Measurements from ENCODE around the gene CUBN. TPM values are rescaled to one million over a fixed set of nuclear protein-coding genes. Genes with fewer than 3 reads are reported as not detected.

CUBN gene
- total and polyA plus RNA-seq, 2 experiments from 2014 or later = 0.41 to 0.65 TPM

DNA sequence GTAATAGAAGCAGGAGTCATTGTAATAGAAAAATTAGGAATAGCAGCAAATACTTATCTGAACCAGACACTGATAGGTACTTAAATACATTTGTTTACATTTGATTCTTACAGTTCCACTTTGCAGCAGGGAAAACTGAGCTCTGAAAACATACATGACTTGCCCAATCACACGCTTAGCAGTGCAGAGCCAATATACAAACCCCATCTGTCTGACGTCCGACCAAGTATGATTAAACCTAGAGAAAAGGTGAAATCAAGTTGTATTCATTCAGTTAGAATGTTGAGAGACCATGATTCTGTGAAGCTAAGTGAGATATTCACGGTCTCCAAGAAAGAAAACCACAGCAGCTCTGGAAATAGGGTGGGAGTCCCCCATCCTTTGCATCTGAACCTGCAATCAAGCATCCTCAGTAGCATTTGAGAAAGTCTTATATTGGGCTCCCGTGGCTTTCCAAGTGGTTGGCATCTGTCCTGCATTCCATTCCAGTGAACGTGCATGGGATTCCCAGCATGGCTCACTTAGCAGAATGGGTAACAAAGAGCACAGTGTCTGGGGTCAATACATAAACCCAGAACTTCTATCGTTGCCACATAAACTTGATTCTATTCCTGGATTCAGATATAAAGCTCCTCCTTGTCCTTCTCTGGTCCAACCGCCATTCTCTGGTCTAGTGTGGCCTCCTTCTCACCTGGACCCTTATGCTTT lies 163.7 kb downstream of the CUBN start:
- Histone ChIP-seq H3K79me2 (ENCODE audit: insufficient read depth) (no peaks in the 10 kb centered on the region), H4K20me1 (ENCODE audit: insufficient read depth) (no peaks in the 10 kb centered on the region), H3K9me3 (ENCODE audit: low read depth) (no peaks in the 10 kb centered on the region), H3K9ac (peak overlapping the region; percentile 64), H2AFZ (no peak overlapping the region), H3K27me3 (replicated peaks; ENCODE audit: insufficient read depth) (no peaks in the 10 kb centered on the region), H3F3A (ENCODE audit: insufficient read depth) (peaks cover 42% of the 10 kb centered on the region), H3K4me3 (no peak overlapping the region), H3K27ac (peak overlapping the region; percentile 68), H3K4me2 (ENCODE audit: unreplicated experiment) (peak overlapping the region; percentile 89), H3K9me2 (ENCODE audit: insufficient read depth) (no peaks in the 10 kb centered on the region), H3K36me3 (ENCODE audit: low read depth) (no peaks in the 10 kb centered on the region), H3K4me1 (ENCODE audit: insufficient read depth) (peaks cover 40% of the 10 kb centered on the region)
- in situ Hi-C loops (cut with MboI) = no loop called here
- DNase-seq = peak; percentile 92
- TF ChIP-seq EZH2 (IDR thresholded peaks at IDR 0.05; ENCODE audit: insufficient read depth, poor library complexity, severe bottlenecking) = no peak
- TF ChIP-seq EZH2phosphoT487 (IDR thresholded peaks at IDR 0.05; ENCODE audit: insufficient read depth, low read depth) = no peak
- 36 to 38% methylated on average over 8 of the region's 8 CpGs for WGBS, 2 experiments (ENCODE audit: low coverage in 1 of 2, low lambda C conversion rate in 2 of 2, missing lambda C conversion rate in 2 of 2)

DNA sequence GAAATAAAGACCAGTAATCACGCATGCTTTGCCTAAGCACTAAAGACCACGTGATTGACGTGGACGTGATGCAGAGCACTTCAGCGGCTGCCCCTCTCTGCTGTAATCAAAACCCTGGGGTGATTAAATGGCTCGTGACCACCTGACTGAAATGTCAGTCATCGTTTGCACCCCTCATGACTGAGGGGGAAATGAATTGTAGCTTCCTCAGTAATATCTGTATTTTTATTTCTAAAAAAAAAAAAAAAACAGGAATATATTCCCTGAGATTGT lies 164.3 kb downstream of the CUBN start:
- Histone ChIP-seq H3K9me3 (ENCODE audit: low read depth) (no peaks in the 10 kb centered on the region), H3K4me3 (no peak overlapping the region), H3K9me2 (ENCODE audit: insufficient read depth) (no peaks in the 10 kb centered on the region), H3K27ac (no peak overlapping the region), H3K4me1 (ENCODE audit: insufficient read depth) (peaks cover 40% of the 10 kb centered on the region), H4K20me1 (ENCODE audit: insufficient read depth) (no peaks in the 10 kb centered on the region), H3F3A (ENCODE audit: insufficient read depth) (peaks cover 42% of the 10 kb centered on the region), H3K27me3 (replicated peaks; ENCODE audit: insufficient read depth) (no peaks in the 10 kb centered on the region), H3K36me3 (ENCODE audit: low read depth) (no peaks in the 10 kb centered on the region), H3K9ac (no peak overlapping the region), H3K4me2 (ENCODE audit: unreplicated experiment) (no peak overlapping the region), H3K79me2 (ENCODE audit: insufficient read depth) (no peaks in the 10 kb centered on the region), H2AFZ (0 out of 2 replicates have a peak overlapping the region, but pooled peaks have one; percentile 42)
- no peak for TF ChIP-seq EZH2 (IDR thresholded peaks at IDR 0.05; ENCODE audit: insufficient read depth, poor library complexity, severe bottlenecking)
- TF ChIP-seq EZH2phosphoT487 (IDR thresholded peaks at IDR 0.05; ENCODE audit: insufficient read depth, low read depth) = no peak
- WGBS, 2 experiments (ENCODE audit: low coverage in 1 of 2, low lambda C conversion rate in 2 of 2, missing lambda C conversion rate in 2 of 2) = 80% methylated on average over 7 of the region's 7 CpGs
- in situ Hi-C loops (cut with MboI) = no loop called here
- DNase-seq = no peak

DNA sequence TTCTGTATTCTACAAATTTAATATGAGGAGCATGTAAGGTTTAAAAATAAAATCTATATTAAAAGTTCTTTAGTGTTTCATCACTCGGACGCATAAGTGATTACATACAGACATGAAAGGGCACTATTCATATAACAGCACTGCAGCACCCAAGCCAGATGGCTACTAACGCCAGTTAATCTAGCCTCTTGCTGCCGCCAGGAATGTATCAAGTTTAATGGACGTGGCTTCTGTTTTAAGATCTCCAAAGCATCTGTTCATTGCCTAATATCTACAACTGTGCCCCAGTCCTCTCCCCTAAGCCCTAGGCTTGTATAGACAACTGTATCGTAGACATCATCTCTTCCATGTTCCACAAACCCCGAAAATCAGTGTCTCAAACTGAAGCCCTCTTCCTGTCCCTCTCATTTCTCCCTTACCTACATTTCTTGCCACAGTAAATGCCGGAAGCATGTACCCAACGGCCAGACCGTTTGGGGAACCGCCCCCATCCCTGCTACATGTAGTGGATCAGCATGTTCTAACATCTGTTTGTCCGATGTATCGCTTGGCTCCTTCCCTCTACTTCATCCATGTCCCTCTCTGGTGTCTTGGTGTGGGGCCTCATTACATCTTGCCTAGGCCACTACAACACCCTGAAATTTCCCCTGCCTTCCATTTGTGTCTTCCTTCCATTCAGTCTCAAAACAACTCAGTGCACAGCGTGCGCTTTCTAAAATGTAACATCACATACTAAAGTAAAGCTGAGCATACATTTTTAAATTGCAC lies 164.9 kb downstream of the CUBN start:
- H3K9me3 ChIP-seq (ENCODE audit: low read depth) = no peaks in the 10 kb centered on the region
- DNase-seq = no peak
- in situ Hi-C loops (cut with MboI) = no loop called here
- peaks cover 42% of the 10 kb centered on the region for H3F3A ChIP-seq (ENCODE audit: insufficient read depth)
- no peaks in the 10 kb centered on the region for H4K20me1 ChIP-seq (ENCODE audit: insufficient read depth)
- peaks cover 40% of the 10 kb centered on the region for H3K4me1 ChIP-seq (ENCODE audit: insufficient read depth)
- H2AFZ ChIP-seq = peak overlapping the region; percentile 42; the same call in 1 of the 2 replicates
- no peak overlapping the region for H3K9ac ChIP-seq
- H3K36me3 ChIP-seq (ENCODE audit: low read depth) = no peaks in the 10 kb centered on the region
- H3K4me2 ChIP-seq (ENCODE audit: unreplicated experiment) = no peak overlapping the region
- no peaks in the 10 kb centered on the region for H3K9me2 ChIP-seq (ENCODE audit: insufficient read depth)
- H3K79me2 ChIP-seq (ENCODE audit: insufficient read depth) = no peaks in the 10 kb centered on the region
- TF ChIP-seq EZH2phosphoT487 (IDR thresholded peaks at IDR 0.05; ENCODE audit: insufficient read depth, low read depth) = no peak
- H3K4me3 ChIP-seq = no peak overlapping the region
- H3K27ac ChIP-seq = no peak overlapping the region
- WGBS, 2 experiments (ENCODE audit: low coverage in 1 of 2, low lambda C conversion rate in 2 of 2, missing lambda C conversion rate in 2 of 2) = 57 to 62% methylated on average over 15 of the region's 15 CpGs
- no peaks in the 10 kb centered on the region for H3K27me3 ChIP-seq (replicated peaks; ENCODE audit: insufficient read depth)

DNA sequence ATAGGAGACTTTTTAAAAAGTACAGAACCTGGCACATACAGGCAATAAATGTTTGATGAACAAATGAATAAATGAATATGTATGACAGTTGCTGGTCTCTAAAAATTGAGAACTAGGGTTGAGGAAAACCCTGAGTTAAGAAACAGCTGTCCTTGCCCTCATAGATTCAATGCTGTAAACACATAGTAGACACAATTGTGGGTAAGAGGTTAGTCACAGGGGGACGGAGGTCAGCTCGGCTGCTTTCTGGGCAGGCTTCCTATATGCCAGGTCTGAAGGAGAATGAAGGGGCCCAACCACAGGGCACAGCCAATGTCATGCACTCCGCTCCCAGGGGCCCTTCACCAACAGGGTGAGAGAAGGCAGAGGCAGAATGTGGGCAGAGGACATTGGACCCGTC lies 169.1 kb downstream of the CUBN start:
- Histone ChIP-seq H3K27ac (no peak overlapping the region), H3K4me1 (ENCODE audit: insufficient read depth) (peaks cover 3% of the 10 kb centered on the region), H3K4me2 (ENCODE audit: unreplicated experiment) (no peak overlapping the region), H3K9me2 (ENCODE audit: insufficient read depth) (no peaks in the 10 kb centered on the region), H4K20me1 (ENCODE audit: insufficient read depth) (no peaks in the 10 kb centered on the region), H3K36me3 (ENCODE audit: low read depth) (no peaks in the 10 kb centered on the region), H3K79me2 (ENCODE audit: insufficient read depth) (no peaks in the 10 kb centered on the region), H3F3A (ENCODE audit: insufficient read depth) (peaks cover 2% of the 10 kb centered on the region; the same call in 1 of the 2 replicates), H3K4me3 (no peak overlapping the region), H3K9me3 (ENCODE audit: low read depth) (no peaks in the 10 kb centered on the region), H2AFZ (no peak overlapping the region), H3K9ac (no peak overlapping the region), H3K27me3 (replicated peaks; ENCODE audit: insufficient read depth) (no peaks in the 10 kb centered on the region)
- no peak for TF ChIP-seq EZH2phosphoT487 (IDR thresholded peaks at IDR 0.05; ENCODE audit: insufficient read depth, low read depth)
- TF ChIP-seq EZH2 (IDR thresholded peaks at IDR 0.05; ENCODE audit: insufficient read depth, poor library complexity, severe bottlenecking) = no peak
- DNase-seq = no peak
- 92 to 96% methylated on average over 4 of the region's 4 CpGs for WGBS, 2 experiments (ENCODE audit: low coverage in 1 of 2, low lambda C conversion rate in 2 of 2, missing lambda C conversion rate in 2 of 2)
- in situ Hi-C loops (cut with MboI) = no loop called here
